ENCODE results near the gene DOCK4.

- TF ChIP-seq CTCF (IDR thresholded peaks at IDR 0.05; ENCODE audit: control extremely low read depth in 1 of 3, insufficient read depth in 1 of 3, low read depth in 1 of 3, low read length in 3 of 3) (no peak), POLR2A (IDR thresholded peaks at IDR 0.05; ENCODE audit: control extremely low read depth in 1 of 2, low read depth in 2 of 2, low read length in 2 of 2) (no peak), JUN (IDR thresholded peaks at IDR 0.05; ENCODE audit: low read depth, low read length) (no peak), USF2 (IDR thresholded peaks at IDR 0.05; ENCODE audit: low read length) (no peak), TCF12 (IDR thresholded peaks at IDR 0.05; ENCODE audit: low read depth, low read length) (no peak)
These were observed 313.6 kb downstream of the DOCK4 start for GRCh38 chr7:111892588-111892987.

Data from H1 (cell line).